ENCODE data around the gene ABCC5. TPM values are rescaled to one million over a fixed set of nuclear protein-coding genes. Genes with fewer than 3 reads are reported as not detected.

The ABCC5 gene
- total RNA-seq, 1 experiment from 2014 or later: 35.1 TPM

DNA sequence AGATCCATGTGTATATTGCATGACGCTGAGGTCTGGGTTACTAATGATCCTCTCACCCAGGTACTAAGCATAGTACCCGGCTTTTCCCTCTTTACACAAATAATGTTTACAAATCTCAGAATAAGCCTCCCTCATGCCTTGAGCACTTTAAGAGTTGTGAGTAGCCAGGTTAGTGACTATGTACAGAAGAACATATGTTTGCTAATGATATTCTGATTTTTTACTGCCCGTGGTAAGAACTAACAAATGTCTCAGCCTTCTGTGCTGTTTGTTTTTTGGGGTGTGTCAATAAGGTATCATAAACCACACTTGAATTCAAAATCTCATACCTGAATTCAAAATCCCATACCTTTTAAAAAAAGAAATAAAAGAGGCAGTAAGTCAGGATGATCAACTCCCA lies 59.5 kb downstream of the ABCC5 start:
- TF ChIP-seq CTCF (IDR thresholded peaks at IDR 0.05) (no peak), SIN3A (IDR thresholded peaks at IDR 0.05; ENCODE audit: borderline replicate concordance, insufficient read depth, low read depth, low read length) (no peak), TCF7L2 (IDR thresholded peaks at IDR 0.05; ENCODE audit: low read depth, low read length) (no peak), POLR2AphosphoS5 (IDR thresholded peaks at IDR 0.05; ENCODE audit: low read depth, low read length) (no peak), REST (IDR thresholded peaks at IDR 0.05; ENCODE audit: insufficient read depth in 1 of 2, low read depth in 2 of 2, low read length in 1 of 2) (no peak)
- ChIA-PET CTCF (no interaction called here), POLR2A (no interaction called here)
- Histone ChIP-seq H3K9me3 (ENCODE audit: control insufficient read depth, insufficient read depth, low read depth, low read length) (no peaks in the 10 kb centered on the region), H3K27ac (ENCODE audit: low read length) (no peak overlapping the region), H3K4me3 (ENCODE audit: low read depth in 2 of 2, low read length in 2 of 2) (no peak overlapping the region), H3K27me3 (ENCODE audit: control insufficient read depth, insufficient read depth, low read length) (no peaks in the 10 kb centered on the region), H3K4me1 (ENCODE audit: control insufficient read depth, insufficient read depth, low read length) (no peaks in the 10 kb centered on the region), H3K36me3 (ENCODE audit: control insufficient read depth, insufficient read depth, low read length) (no peaks in the 10 kb centered on the region; the same call in 1 of the 2 replicates)
- in situ Hi-C loops (cut with HindIII; ENCODE audit: low pct_unique_long_range_greater_than_20kb, low sequenced_read_pairs) (no loop called here), intact Hi-C loops (cut with micrococcal nuclease; ENCODE audit: unreplicated experiment) (no loop called here)
- DNase-seq (ENCODE audit: low read depth, low spot score) (no peak), ATAC-seq (no peak)
- BruUV-seq (replicated peaks): no TSS peak

GRCh38 chr3:183954875-183955274 lies 62.8 kb downstream of the ABCC5 start:
- POLR2A ChIA-PET: no interaction called here
- no peaks in the 10 kb centered on the region for H3K4me1 ChIP-seq (ENCODE audit: control insufficient read depth, insufficient read depth, low read length)
- H3K9me3 ChIP-seq (ENCODE audit: control insufficient read depth, insufficient read depth, low read depth, low read length): no peaks in the 10 kb centered on the region
- no peak for DNase-seq (ENCODE audit: low read depth, low spot score)
- no peak overlapping the region for H3K27ac ChIP-seq (ENCODE audit: low read length)
- CTCF ChIA-PET: no interaction called here
- no peak overlapping the region for H3K4me3 ChIP-seq (ENCODE audit: low read depth in 2 of 2, low read length in 2 of 2)
- TF ChIP-seq TCF7L2 (IDR thresholded peaks at IDR 0.05; ENCODE audit: low read depth, low read length) (no peak), SIN3A (IDR thresholded peaks at IDR 0.05; ENCODE audit: borderline replicate concordance, insufficient read depth, low read depth, low read length) (no peak), POLR2AphosphoS5 (IDR thresholded peaks at IDR 0.05; ENCODE audit: low read depth, low read length) (no peak), REST (IDR thresholded peaks at IDR 0.05; ENCODE audit: insufficient read depth in 1 of 2, low read depth in 2 of 2, low read length in 1 of 2) (no peak), CTCF (IDR thresholded peaks at IDR 0.05) (no peak)
- no peak for ATAC-seq
- no TSS peak for BruUV-seq (replicated peaks)
- H3K27me3 ChIP-seq (ENCODE audit: control insufficient read depth, insufficient read depth, low read length): no peaks in the 10 kb centered on the region
- intact Hi-C loops (cut with micrococcal nuclease; ENCODE audit: unreplicated experiment): no loop called here
- in situ Hi-C loops (cut with HindIII; ENCODE audit: low pct_unique_long_range_greater_than_20kb, low sequenced_read_pairs): no loop called here
- H3K36me3 ChIP-seq (ENCODE audit: control insufficient read depth, insufficient read depth, low read length): peaks cover 4% of the 10 kb centered on the region; the same call in 1 of the 2 replicates
